GM21367 (cell line): ENCODE results near the gene AKT2.

ENCODE experiments used
- ATAC-seq: cut with Tn5 transposase; IDR thresholded peaks from one replicate; pipeline ENCODE4 v1.9.1; 2021; ENCODE audit not compliant: unreplicated experiment

AKT2 gene

DNA sequence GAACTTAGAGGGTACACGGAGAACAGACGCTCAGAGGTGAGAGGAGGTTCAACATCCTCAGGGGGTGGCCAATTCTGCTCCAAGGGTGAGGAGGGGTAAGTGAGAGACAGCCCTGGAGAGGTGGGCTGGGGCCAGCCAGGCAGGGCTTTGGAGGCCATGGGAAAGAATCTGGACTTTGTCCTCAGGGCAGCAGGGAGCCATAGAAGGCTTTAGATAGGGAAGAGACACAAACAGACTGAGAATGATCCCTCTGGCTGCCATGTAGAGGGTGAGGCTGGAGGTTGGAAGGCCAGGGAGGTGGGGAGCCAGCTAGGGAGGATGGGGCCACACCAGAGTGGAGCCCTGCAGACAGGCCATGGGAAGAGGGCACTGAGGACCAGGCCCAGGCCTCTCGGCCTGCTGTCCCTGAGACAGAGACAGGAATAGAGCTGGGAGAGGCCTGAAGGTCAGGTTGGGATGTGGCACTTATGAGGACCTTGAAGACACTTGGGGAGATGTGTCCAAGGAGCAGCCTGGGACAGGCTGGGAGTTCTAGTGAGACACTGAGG, 29.5 kb downstream of the AKT2 start:
- ATAC-seq = no peak

DNA sequence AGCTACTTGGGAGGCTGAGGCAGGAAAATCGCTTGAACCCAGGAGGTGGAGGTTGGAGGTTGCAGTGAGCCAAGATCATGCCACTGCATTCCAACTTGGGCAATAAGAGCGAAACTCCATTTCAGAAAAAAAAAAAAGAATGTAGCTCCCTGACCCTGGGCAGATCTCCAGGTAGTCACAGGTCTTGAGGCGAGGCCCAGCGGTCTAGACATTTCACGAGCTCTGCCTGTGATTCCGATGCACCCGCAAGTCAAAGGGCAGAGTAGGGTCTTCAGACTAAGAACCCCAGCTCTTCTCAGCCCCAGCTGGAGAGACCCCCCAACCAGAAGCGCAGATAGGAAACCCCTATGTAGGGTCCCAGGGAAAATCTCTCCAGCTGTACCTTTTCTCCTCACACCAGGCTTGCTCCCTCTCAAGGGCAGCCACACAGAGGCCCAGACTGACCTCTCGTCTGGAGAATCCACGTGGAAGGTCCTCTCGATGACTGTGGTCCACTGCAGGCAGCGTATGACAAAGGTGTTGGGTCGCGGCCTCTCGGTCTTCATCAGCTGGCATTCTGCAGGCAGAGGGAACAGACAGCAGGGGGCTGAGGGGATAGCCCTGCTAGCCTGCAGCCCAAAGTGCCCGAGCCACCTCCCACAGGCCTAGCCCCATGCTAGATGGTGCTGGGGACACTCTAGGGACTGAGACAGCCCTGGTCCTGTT, 30.3 kb downstream of the AKT2 start:
- no peak for ATAC-seq

DNA sequence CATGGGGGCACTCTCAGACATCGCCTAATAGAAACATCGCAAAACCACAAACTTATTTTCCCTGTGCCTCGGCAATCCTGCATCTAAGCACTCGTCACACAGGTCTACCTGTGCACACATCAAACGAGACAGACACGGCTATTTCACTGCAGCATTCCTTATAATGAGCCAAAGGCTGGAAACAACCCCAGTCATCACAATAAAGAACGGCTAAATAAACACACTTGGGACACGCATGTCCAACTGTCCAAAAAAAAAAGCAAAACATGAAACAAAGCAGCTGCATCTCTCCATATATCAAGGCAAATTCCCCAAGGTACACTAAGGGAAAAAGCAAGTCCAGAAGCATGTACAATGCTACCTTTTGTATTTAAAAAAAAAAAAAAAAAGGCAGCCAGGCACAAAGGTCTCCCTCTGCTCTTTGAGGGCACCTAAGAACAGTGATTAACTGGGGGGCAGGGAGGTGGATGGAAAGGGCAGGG, 31.5 kb downstream of the AKT2 start:
- no peak for ATAC-seq

DNA sequence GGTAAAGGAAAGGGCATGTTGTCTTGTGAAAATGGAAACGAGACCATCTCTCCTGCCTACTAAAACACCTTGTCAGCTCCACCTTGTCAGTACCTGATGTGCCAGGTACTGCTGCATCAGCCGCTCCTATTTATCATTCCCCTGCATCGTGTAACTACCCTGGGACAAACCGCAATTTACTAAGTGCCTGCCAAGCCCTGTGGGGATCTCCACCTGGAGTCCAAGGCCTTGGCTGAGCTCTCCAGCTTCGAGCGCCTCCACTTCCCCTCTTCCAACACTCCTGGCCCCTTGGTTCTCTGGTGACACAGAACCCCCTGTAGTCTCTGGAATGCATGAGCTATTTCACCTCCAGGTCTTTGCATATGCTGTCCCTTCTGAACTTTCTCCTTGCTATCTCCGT, 32.8 kb downstream of the AKT2 start:
- no peak for ATAC-seq

DNA sequence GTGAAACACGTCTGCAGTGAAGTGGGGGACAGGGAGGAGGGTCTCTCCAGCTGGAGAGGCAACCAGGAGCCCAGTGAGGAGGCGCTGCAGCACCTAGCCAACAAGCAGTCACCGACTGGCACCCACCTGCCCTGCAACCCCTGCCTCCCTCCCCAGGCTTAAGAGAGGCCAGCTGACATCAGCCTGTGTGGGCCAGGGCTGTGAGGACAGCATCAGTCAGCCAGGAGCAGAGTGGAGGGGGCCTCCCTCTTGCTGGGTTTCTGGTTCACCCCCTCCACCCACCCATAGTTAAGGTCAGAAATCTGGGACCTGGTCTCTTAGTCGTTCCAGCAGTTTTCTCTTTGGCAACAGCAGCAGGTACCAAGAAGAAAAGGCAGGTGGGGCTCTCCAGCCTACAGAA, 33.2 kb downstream of the AKT2 start:
- no peak for ATAC-seq

DNA sequence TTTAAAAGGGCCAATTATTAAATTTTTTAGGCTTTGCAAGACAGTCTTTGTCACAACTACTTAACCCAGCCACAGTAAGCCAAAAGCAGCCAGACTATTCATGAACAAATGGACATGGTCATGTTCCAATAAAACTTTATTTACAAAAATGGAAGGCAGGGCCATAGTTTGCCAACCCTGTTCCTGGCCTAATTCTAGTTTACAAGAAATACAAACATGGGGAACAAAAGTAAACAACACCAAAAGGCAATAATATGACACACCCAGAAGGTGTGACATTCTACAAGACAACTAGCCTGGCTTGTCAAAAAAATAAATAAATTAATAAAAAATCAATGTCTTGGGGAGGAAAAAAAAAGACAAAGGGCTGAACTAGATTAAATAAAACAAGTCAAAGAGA, 33.9 kb downstream of the AKT2 start:
- ATAC-seq = no peak

DNA sequence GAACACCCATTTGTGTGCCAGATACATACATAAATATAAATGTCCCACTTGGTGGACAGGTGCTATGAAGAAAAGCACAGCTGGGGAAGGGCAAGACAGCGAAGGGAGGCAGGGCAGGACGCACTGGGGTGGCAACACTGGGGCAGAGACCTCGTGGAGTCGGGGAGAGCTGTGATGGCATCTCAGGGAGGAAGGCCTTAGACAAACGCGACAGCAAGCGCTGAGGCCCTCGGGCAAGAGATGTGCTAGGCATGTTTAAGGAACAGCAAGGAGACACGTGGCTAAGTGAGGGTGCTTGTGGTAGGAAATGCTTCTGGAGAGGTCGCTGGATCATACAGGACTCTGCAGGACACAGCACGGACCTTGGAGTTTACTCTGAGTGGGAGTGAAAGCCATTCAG, 35.4 kb downstream of the AKT2 start:
- ATAC-seq = no peak

DNA sequence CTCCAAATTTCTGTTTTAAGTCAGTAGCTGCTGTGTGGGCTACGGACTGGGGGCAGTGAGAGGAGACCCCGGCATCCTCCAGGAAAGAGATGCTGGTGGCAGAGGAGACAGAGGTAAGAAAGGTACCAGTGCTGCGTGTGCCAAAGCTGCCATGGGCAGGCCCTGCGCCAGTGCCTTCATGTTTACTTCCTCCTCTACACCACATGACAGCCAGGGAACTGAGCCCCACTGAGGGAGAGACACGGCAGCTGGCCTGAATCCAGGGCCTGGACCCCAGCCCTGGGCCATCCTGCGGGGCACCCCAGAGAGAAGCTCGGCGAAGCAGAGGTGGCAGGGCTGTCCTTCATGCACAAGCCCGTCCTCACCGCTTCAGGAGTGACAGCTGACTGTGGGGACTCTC, 35.9 kb downstream of the AKT2 start:
- no peak for ATAC-seq

DNA sequence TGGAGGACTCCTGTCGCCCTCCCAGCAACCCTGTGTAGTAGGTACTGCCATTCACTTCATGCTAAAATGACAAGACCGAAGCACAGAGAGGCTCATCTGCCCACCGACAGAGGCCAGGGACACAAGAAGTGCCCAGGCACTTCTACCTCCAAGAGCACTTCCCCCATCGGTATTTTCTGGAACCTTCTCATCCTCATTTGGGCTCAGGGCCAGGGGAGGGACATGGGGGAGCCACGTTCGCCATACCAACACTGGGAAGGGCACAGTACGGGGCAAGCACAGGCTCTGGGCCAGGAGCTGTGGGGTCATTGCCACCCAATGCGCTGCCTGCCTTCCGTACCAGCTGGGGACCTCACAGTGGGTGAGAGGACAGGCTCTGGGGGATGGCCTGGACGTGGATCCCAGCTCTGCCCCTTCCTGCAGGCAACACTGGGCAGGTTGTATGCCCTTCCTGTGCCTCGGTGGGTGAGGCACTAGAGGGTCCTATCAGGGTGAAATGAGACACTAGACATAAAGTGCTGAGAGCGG, 37.3 kb downstream of the AKT2 start:
- no peak for ATAC-seq

DNA sequence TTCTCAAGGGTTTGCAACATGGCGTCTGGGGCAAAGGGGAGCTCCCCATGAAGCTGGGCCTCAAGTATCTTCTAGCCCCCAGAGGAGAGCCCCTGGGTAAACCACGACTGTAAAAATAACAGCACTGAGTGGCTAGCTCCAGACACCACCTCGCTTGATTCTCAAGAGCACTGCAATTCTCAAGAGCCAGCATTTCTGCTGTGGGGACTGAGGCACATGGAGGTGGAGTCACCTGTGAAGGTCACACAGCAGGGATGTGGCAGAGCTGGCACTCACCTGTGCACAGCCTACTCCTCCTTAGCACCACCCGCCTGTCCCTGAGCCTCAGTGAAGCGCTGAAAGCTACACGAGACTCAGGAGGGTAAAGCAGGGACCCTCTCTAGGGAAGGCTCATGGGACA, 38.0 kb downstream of the AKT2 start:
- no peak for ATAC-seq

DNA sequence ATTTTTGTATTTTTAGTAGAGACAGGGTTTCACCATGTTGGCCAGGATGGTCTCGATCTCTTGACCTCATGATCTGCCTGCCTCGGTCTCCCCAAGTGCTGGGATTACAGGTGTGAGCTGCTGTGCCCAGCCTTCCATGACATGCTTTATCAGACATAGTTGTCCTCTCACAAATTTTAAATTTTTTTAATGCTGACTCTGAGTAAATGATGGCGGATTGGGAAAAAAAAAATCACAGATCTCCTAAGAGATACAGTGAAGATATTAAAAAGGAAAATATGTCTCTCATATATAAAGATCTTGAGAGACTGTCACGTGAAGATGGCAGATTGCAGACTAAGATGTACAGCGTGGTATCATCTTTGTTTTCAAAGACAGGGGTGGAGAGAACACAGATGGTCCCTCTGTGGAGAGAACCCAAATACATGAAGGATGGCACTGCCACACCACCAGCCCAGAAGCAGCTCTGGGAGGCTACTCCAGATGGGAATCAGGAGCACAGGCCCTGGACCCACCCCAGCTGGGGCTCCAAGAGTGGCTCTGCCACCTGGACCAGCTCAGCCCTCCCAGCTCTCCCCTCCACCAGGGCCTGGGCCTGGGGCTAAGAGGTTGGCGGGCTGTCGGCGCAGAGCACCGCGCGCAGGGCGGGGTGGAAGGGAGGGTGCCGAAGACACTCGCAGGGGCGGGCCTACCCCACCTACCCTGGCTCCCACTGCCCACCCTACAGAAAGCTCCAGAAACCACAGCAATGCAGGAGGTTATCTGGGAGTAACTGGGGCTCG, 38.7 kb downstream of the AKT2 start:
- ATAC-seq = no peak

DNA sequence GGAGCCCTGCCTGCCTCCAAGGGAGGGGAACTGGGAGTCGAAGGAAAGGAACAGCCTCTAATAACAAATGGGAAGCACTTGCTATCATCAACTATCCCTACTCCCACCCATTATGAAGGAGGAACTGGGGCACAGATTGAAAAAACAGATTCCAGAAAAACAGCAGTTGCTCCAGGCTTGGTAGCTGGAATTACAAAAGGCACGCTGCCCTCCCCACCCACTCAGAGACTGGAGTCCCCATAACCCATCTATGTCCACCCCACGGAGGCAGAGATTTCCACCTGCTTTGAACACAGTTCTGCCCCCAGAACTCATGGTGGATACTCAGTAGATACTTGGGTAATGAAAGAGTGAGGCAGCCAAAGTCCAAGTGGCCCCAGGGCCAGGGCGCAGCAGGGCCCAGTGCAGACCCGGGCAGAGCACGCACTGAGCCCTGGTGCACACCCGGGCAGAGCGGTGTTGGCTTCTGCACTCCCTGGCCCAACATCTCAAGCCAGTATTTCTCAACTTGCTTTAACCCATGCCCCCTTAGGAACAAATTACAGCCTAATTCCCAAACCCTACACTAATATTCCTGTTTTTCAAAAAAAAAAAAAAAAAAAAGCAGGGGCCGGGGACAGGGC, 39.5 kb downstream of the AKT2 start:
- no peak for ATAC-seq

DNA sequence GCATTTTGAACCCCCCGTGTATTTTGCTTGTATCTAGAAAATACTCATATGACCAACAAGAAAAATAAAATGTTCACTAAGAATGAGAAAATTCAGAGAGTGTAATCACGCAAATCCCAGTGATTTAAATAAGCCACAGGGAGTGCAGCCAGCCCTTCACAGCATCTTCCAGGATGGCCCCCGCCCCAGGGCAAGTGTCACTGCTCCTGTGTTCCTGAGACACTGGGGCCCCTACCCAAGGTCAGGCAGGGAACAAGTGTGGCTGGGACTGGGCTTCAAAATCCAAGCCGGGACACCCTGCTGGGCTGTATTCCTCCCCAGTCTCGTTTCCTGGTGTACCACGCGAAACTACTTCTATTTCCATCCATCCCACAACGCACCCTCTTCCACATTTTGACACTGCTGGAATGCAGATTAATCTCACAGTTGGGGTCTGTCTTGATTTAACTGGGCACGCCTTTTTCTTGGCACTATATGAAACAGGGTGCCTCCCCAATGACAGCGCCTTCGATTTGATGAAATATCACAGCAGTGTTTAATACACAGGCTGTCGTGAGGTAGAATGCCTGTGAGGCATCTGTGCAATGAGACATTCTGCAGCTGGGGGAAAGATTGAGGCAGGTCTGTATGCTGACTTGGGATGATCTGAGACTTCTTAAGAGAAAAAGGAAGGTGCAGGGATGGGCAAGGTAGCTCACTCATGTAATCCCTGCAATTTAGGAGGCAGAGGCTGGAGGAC, 40.4 kb downstream of the AKT2 start:
- ATAC-seq = no peak

DNA sequence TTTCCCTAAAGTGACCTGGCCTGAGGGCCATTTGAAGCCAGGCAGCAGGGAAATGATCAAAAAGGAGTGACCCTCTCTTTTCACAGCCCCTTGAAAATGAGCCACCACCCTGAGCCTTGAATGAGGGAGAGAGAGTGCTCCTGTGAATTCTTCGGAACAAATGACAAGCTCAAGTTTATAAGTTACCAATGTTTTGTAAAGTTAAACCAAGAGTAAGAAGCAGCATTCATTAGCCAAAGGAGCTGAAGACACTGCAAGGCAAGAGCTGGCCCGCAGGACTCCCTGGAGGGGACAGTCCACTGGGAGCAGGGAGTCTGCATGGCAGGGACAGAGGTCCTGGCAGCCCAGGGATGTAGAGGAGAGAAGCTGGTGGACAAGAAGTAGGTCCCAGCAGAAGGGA, 42.0 kb downstream of the AKT2 start:
- no peak for ATAC-seq

DNA sequence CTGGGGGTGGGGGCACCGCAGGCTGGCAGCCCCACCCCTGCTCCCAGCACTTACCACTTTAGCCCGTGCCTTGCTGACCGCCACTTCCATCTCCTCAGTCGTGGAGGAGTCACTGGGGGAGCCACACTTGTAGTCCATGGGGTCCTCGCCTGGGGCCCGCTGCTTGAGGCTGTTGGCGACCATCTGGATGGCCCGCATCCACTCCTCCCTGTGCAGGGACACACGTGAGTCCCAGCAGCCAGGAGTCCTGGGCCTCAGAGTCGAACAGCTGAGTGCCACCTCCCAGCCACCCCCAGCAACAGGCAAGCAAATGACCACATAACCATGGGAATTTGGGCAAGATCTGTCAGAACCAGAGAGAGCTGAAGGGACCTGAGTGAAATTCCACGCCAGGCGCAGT, 42.7 kb downstream of the AKT2 start:
- no peak for ATAC-seq

DNA sequence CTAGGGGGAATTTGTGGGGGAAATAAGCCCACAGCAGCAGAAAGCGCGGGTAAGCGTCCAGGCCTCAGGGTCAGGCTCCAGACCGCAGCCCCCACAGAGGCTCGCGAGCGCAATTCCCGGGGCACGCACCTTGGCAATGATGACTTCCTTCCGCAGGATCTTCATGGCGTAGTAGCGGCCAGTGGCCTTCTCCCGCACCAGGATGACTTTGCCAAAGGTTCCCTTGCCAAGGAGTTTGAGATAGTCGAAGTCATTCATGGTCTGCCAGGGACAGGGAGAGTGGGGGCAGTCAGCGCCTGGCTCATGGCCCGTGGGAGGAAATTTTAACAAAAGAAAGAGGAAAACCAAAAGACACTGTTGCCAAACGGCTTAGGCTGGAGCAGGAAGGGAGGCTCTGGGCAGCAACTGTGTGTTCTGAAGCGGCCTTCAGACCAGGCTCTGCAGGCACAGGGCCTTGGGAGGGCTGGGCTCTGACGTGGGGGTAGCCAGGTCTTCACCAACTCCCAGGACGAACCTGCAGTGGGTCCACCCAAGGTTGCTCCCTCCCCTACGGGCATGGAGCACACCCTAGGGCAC, 43.2 kb downstream of the AKT2 start:
- ATAC-seq = no peak

DNA sequence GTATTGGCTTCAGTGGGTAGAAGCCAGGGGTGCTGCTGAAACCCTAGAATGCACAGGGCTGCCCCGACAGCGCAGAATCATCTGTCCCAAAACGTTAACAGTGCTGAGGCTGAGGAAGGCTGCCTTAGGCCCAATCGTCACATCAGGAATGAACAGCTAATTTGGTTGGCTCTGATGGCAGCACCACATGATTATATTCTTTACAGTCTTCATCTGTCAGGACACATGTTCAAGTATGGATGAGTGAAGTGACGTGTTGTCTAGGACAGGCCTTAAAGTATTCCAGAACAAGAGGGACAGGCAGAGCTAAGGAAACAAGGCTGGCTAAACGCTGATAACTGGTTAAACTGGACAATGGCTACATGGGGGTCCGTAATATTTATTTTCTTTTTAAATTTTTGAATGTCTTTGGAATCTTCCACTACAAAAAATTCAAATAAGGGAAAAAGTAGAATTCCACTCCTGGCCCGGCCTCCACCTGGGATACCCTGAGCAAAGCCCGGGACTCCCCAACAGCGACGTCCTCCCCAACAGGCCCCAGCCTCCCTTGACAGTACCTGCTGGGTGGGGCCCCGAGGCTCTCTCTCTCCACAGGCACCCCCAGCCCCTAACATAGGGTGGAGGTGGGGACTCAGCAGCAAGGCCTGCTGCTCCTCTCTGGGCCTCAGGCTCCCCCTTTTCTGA, 43.9 kb downstream of the AKT2 start:
- no peak for ATAC-seq

DNA sequence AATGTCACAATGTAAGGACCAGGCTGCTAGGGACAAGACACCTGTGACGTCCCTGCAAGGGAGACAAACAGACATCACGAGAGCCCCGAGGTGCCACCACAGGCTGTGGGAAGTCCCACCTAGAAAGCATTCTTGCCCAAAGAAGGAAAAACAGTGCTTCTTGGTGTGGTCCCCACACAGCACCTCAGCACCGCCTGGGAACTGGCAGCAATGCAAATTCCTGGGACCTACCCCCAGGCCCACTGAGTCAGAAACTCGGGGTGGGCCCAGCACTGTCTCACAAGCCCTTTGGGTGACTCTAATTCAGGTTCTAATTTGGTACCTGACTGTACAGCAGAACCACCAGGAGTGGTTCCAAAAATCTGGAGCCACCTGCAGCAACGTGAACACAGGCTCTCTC, 44.8 kb downstream of the AKT2 start:
- ATAC-seq = no peak

DNA sequence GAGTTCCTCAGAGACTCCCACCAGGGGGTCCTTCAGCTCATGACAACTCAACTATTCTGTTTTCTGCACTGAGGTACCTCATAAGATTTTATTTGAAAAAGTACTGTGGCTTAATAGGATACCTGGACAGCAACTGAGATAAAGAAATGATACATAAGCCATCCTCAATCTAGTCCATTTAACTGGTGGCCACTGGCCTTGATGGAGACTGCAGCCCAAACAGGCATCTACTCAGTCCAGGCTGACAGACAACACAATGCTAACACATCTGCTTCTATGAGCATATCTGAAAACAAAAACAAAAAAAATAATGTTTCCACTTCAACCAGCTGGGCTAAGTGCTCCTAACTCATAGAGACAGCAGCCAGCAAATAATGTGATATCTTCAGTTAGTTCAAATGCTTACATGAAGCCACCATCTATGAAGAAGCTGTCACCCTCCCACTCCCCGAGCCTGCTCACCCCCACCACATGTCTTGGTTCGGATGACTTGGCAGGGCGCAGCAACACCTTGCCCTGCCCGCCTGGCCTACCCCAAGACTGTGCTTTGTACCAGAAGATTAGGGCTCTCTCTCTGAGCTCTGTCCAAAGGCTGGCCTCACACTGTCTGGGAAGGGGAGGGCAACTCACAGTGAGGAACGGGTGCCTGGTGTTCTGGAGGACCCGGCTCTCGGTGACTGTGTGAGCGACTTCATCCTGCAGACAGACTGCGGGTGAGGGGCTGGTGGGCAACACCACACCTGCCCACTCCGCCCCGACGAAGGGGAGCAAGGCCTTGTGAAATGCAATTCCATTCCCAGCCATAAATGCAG, 45.5 kb downstream of the AKT2 start:
- no peak for ATAC-seq
